Measurements from ENCODE around the gene HDX. TPM values are rescaled to one million over a fixed set of nuclear protein-coding genes. Genes with fewer than 3 reads are reported as not detected.

The HDX gene
- total RNA-seq, 1 donor from 2014 or later: 2.9 TPM

- Mint-ChIP-seq H3K36me3 (ENCODE audit: low read depth) (no peaks in the 10 kb centered on the region), H3K27me3 (no peaks in the 10 kb centered on the region), H3K9me3 (no peaks in the 10 kb centered on the region), H3K4me1 (no peaks in the 10 kb centered on the region), H3K27ac (no peak overlapping the region), H3K4me3 (no peak overlapping the region)
- ATAC-seq (ENCODE audit: low read depth) (no peak), DNase-seq (no peak)
- TF ChIP-seq CTCF (IDR thresholded peaks at IDR 0.05): no peak
- intact Hi-C loops (cut with micrococcal nuclease): no loop called here
- ChIA-PET POLR2A (no interaction called here), CTCF (no interaction called here)
These were observed 139.2 kb downstream of the HDX start for GRCh38 chrX:84363051-84363450.

- Mint-ChIP-seq H3K36me3 (ENCODE audit: low read depth) (no peaks in the 10 kb centered on the region), H3K4me1 (no peaks in the 10 kb centered on the region), H3K27ac (no peak overlapping the region), H3K4me3 (no peak overlapping the region), H3K9me3 (no peaks in the 10 kb centered on the region), H3K27me3 (no peaks in the 10 kb centered on the region)
- no peak for TF ChIP-seq CTCF (IDR thresholded peaks at IDR 0.05)
- DNase-seq: no peak
- ATAC-seq (ENCODE audit: low read depth): no peak
- ChIA-PET POLR2A (no interaction called here), CTCF (no interaction called here)
- intact Hi-C loops (cut with micrococcal nuclease): no loop called here
These were observed 139.9 kb downstream of the HDX start for GRCh38 chrX:84362184-84362838.

- no peaks in the 10 kb centered on the region for H3K36me3 Mint-ChIP-seq (ENCODE audit: low read depth)
- no peaks in the 10 kb centered on the region for H3K27me3 Mint-ChIP-seq
- H3K9me3 Mint-ChIP-seq: peaks cover 2% of the 10 kb centered on the region
- H3K4me3 Mint-ChIP-seq: no peak overlapping the region
- ATAC-seq (ENCODE audit: low read depth) (no peak), DNase-seq (no peak)
- no peaks in the 10 kb centered on the region for H3K4me1 Mint-ChIP-seq
- no peak for TF ChIP-seq CTCF (IDR thresholded peaks at IDR 0.05)
- CTCF ChIA-PET: no interaction called here
- H3K27ac Mint-ChIP-seq: no peak overlapping the region
- intact Hi-C loops (cut with micrococcal nuclease): no loop called here
- POLR2A ChIA-PET: no interaction called here
These were observed 144.0 kb downstream of the HDX start for GRCh38 chrX:84358271-84358670.

GRCh38 chrX:84357296-84357695 is 145.0 kb downstream of the HDX start:
- H3K9me3 Mint-ChIP-seq: peaks cover 2% of the 10 kb centered on the region
- ChIA-PET POLR2A (no interaction called here), CTCF (no interaction called here)
- H3K27me3 Mint-ChIP-seq: no peaks in the 10 kb centered on the region
- H3K27ac Mint-ChIP-seq: no peak overlapping the region
- TF ChIP-seq CTCF (IDR thresholded peaks at IDR 0.05): no peak
- no peaks in the 10 kb centered on the region for H3K36me3 Mint-ChIP-seq (ENCODE audit: low read depth)
- intact Hi-C loops (cut with micrococcal nuclease): no loop called here
- no peaks in the 10 kb centered on the region for H3K4me1 Mint-ChIP-seq
- ATAC-seq (ENCODE audit: low read depth) (no peak), DNase-seq (no peak)
- no peak overlapping the region for H3K4me3 Mint-ChIP-seq

- CTCF ChIA-PET: no interaction called here
- TF ChIP-seq CTCF (IDR thresholded peaks at IDR 0.05): no peak
- H3K4me3 Mint-ChIP-seq: no peak overlapping the region
- POLR2A ChIA-PET: no interaction called here
- ATAC-seq (ENCODE audit: low read depth): no peak
- H3K9me3 Mint-ChIP-seq: no peaks in the 10 kb centered on the region
- no peak overlapping the region for H3K27ac Mint-ChIP-seq
- H3K4me1 Mint-ChIP-seq: peaks cover 4% of the 10 kb centered on the region
- intact Hi-C loops (cut with micrococcal nuclease): no loop called here
- no peaks in the 10 kb centered on the region for H3K27me3 Mint-ChIP-seq
- no peaks in the 10 kb centered on the region for H3K36me3 Mint-ChIP-seq (ENCODE audit: low read depth)
- DNase-seq: no peak
These were observed 161.3 kb downstream of the HDX start for GRCh38 chrX:84340968-84341367.
